Liver (tissue), 9 donors: ENCODE data around the gene THAP10. TPM values are rescaled to one million over a fixed set of nuclear protein-coding genes. Genes with fewer than 3 reads are reported as not detected.
A peak's percentile ranks its signal among the peaks of the same experiment; 100 is the strongest.

Experiments used
- DNase-seq: peaks from one replicate; pipeline ENCODE4 v3.0.0-alpha.2; 2017; ENCODE audit warnings: low spot score
- H3K27ac ChIP-seq, 2 donors: one replicate each; pipeline ENCODE4 v1.7.0; 2013; ENCODE audit warnings: inconsistent platforms in 2 of 2, low read length in 2 of 2, control low read depth in 1 of 2, low read depth in 1 of 2, mild to moderate bottlenecking in 1 of 2
- H3K27me3 ChIP-seq, 4 donors: one replicate each; pipeline versions ENCODE4 v1.6.1 to v1.7.0; 2013; ENCODE audit warnings: low read length in 3 of 4, inconsistent platforms in 1 of 4, mild to moderate bottlenecking in 1 of 4, moderate library complexity in 1 of 4; ENCODE audit not compliant: control insufficient read depth in 4 of 4, insufficient read depth in 4 of 4
- H3K36me3 ChIP-seq, 4 donors: one replicate each; pipeline versions ENCODE4 v1.6.1 to v1.7.0; 2013; ENCODE audit warnings: low read length in 3 of 4, mild to moderate bottlenecking in 3 of 4, low read depth in 1 of 4, moderate library complexity in 1 of 4; ENCODE audit not compliant: control insufficient read depth in 4 of 4, insufficient read depth in 3 of 4
- H3K4me1 ChIP-seq, 4 donors: one replicate each; pipeline versions ENCODE4 v1.6.1 to v1.7.0; 2013; ENCODE audit warnings: low read length in 3 of 4, mild to moderate bottlenecking in 3 of 4, moderate library complexity in 1 of 4; ENCODE audit not compliant: control insufficient read depth in 4 of 4, insufficient read depth in 4 of 4
- H3K4me3 ChIP-seq, 3 donors: one replicate each; pipeline versions ENCODE4 v1.6.1 to v1.7.0; 2013; ENCODE audit warnings: low read length in 3 of 3, control low read depth in 1 of 3, low read depth in 1 of 3, mild to moderate bottlenecking in 1 of 3
- H3K9ac ChIP-seq, 2 donors: one replicate each; pipeline ENCODE4 v1.7.0; 2013; ENCODE audit warnings: low read length in 2 of 2, mild to moderate bottlenecking in 2 of 2, moderate library complexity in 2 of 2, control low read depth in 1 of 2, low read depth in 1 of 2
- H3K9me3 ChIP-seq, 4 donors: one replicate each; pipeline versions ENCODE4 v1.6.1 to v1.7.0; 2013; ENCODE audit warnings: low read length in 3 of 4; ENCODE audit not compliant: control insufficient read depth in 4 of 4
- FOXA1 ChIP-seq: IDR thresholded peaks from 2 replicates; pipeline ENCODE4 v1.6.1; 2016; ENCODE audit warnings: antibody characterized with exemption
- FOXA2 ChIP-seq: IDR thresholded peaks from 2 replicates; pipeline ENCODE4 v1.6.1; 2016; ENCODE audit warnings: antibody characterized with exemption
- GABPA ChIP-seq, 2 donors: IDR thresholded peaks in 1 of 2; conservative IDR thresholded peaks in 1 of 2; 2 replicates each; pipeline ENCODE4 v1.6.1; 2016; ENCODE audit warnings: antibody characterized with exemption in 2 of 2, mild to moderate bottlenecking in 1 of 2, moderate library complexity in 1 of 2
- HNF4A ChIP-seq, 2 donors: conservative IDR thresholded peaks; 2 replicates each; pipeline ENCODE4 v1.6.1; 2016; ENCODE audit warnings: antibody characterized with exemption in 2 of 2, mild to moderate bottlenecking in 2 of 2
- HNF4G ChIP-seq: IDR thresholded peaks from 2 replicates; pipeline ENCODE4 v1.6.1; 2016; ENCODE audit warnings: antibody characterized with exemption
- JUND ChIP-seq, 2 donors: IDR thresholded peaks; 2 replicates each; pipeline ENCODE4 v1.6.1; 2016; ENCODE audit warnings: antibody characterized with exemption in 2 of 2
- RAD21 ChIP-seq, 2 donors: IDR thresholded peaks; 2 replicates each; pipeline ENCODE4 v1.6.1; 2016; ENCODE audit warnings: antibody characterized with exemption in 2 of 2, mild to moderate bottlenecking in 2 of 2
- RXRA ChIP-seq, 2 donors: IDR thresholded peaks; 2 replicates each; pipeline ENCODE4 v1.6.1; 2017 to 2018; ENCODE audit warnings: antibody characterized with exemption in 2 of 2, mild to moderate bottlenecking in 1 of 2
- TAF1 ChIP-seq: conservative IDR thresholded peaks from 2 replicates; pipeline ENCODE4 v1.6.1; 2016; ENCODE audit warnings: antibody characterized with exemption, mild to moderate bottlenecking
- YY1 ChIP-seq: IDR thresholded peaks from 2 replicates; pipeline ENCODE4 v1.6.1; 2016; ENCODE audit warnings: antibody characterized with exemption, mild to moderate bottlenecking
- WGBS: extraction: QIAGEN DNeasy Blood & Tissue Kit; methylation state at CpG from one replicate; pipeline ENCODE4 v1.1.7; 2013; 5-methylcytosine and 5-hydroxymethylcytosine counted together
- polyA plus RNA-seq, 2 donors: library from polyadenylated mRNA; stranded (reverse) in 1 of 2; unstranded in 1 of 2; fragments of 200-250 nt in 1 of 2; fragments of >200 nt in 1 of 2; fragmentation: Nextera tagmentation in 1 of 2; extraction: Ambion mirVana in 1 of 2; gene quantifications; one replicate each; pipeline versions ENCODE4 v1.2.1 to v1.2.3, GENCODE V29; 2013 to 2015
- total RNA-seq, 2 donors: library from RNA; depleted of rRNA; stranded (reverse); fragments of >200 nt; gene quantifications; one replicate each; pipeline ENCODE4 v1.2.3, GENCODE V29; 2014
- TF ChIP-seq, protein P1 (sequence below): IDR thresholded peaks from 2 replicates; pipeline ENCODE4 v1.6.1; 2016; ENCODE audit warnings: antibody characterized with exemption
- TF ChIP-seq, protein P2 (sequence below): IDR thresholded peaks from 2 replicates; pipeline ENCODE4 v1.6.1; 2016; ENCODE audit warnings: antibody characterized with exemption, mild to moderate bottlenecking
- TF ChIP-seq, protein P3 (sequence below): IDR thresholded peaks from 2 replicates; pipeline ENCODE4 v1.6.1; 2016; ENCODE audit warnings: antibody characterized with exemption
- TF ChIP-seq, protein P4 (sequence below): IDR thresholded peaks from 2 replicates; pipeline ENCODE4 v1.6.1; 2016; ENCODE audit warnings: antibody characterized with exemption
- donor health status: healthy.
- donor health status: healthy.
- donor health status: healthy.
- donor health status: healthy.
- donor health status: healthy.

The THAP10 gene
- total and polyA plus RNA-seq, 4 donors = 0.42 to 0.87 (median 0.73) TPM

DNA sequence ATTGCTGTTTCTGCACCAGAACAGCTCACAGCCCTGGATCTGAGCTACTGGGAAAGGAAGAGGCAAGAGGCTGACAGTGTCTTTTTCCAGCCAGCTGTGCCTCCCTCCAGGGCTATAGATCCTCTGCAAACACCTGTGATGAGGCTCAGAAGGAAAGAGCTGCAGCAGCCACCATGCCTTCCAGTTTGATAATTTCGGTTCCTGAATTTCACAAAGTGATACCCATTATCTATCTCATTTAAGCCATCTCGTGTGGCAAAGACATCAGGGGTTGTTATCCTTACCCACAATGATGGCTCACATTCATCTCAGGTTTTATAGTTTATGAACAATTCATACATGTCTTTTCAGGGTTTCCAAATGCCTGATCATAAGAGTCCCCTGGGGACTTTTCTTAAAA, 36.5 kb downstream of the THAP10 start:
- Histone ChIP-seq H3K9ac (no peak overlapping the region), H3K4me1 (peaks cover 3 to 10% (median 6%) of the 10 kb centered on the region in 4 donors), H3K4me3 (no peak overlapping the region), H3K36me3 (no peaks in the 10 kb centered on the region), H3K27ac (no peak overlapping the region), H3K9me3 (no peaks in the 10 kb centered on the region), H3K27me3 (no peaks in the 10 kb centered on the region)
- DNase-seq = no peak
- no peak for TF ChIP-seq GABPA (IDR thresholded peaks at IDR 0.05 in 1 of 2, conservative IDR thresholded peaks at IDR 0.05 in 1 of 2)
- no peak for TF ChIP-seq RAD21 (IDR thresholded peaks at IDR 0.05)
- TF ChIP-seq, protein P1, sequence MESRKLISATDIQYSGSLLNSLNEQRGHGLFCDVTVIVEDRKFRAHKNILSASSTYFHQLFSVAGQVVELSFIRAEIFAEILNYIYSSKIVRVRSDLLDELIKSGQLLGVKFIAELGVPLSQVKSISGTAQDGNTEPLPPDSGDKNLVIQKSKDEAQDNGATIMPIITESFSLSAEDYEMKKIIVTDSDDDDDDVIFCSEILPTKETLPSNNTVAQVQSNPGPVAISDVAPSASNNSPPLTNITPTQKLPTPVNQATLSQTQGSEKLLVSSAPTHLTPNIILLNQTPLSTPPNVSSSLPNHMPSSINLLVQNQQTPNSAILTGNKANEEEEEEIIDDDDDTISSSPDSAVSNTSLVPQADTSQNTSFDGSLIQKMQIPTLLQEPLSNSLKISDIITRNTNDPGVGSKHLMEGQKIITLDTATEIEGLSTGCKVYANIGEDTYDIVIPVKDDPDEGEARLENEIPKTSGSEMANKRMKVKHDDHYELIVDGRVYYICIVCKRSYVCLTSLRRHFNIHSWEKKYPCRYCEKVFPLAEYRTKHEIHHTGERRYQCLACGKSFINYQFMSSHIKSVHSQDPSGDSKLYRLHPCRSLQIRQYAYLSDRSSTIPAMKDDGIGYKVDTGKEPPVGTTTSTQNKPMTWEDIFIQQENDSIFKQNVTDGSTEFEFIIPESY = no peak
- WGBS = 83% methylated on average over 2 of the region's 2 CpGs

DNA sequence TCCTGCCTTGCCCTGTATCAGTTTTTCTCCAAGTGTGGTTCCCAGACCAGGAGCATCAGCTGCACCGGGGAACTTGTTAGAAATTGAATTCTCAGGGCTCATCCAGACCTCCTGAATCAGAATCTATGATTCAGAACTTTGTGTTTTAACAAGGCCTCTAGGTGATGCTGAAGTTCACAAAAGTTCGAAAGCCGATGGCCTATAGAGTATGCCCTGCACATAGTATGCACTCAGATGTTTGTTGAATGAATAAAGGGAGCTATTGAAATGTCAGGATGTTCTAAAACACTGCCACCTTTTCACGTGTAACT, 37.6 kb downstream of the THAP10 start:
- DNase-seq = no peak
- Histone ChIP-seq H3K4me1 (peaks cover 3 to 10% (median 6%) of the 10 kb centered on the region in 4 donors), H3K36me3 (no peaks in the 10 kb centered on the region), H3K27me3 (no peaks in the 10 kb centered on the region), H3K4me3 (no peak overlapping the region), H3K9me3 (no peaks in the 10 kb centered on the region), H3K9ac (no peak overlapping the region), H3K27ac (peak overlapping the region; percentile 33 to 58)
- 65% methylated on average over 4 of the region's 4 CpGs for WGBS
- TF ChIP-seq RAD21 (IDR thresholded peaks at IDR 0.05) (no peak), RXRA (IDR thresholded peaks at IDR 0.05) (peak in 1 of 2 donors; percentile 14), YY1 (no peak)
- TF ChIP-seq, protein P2, sequence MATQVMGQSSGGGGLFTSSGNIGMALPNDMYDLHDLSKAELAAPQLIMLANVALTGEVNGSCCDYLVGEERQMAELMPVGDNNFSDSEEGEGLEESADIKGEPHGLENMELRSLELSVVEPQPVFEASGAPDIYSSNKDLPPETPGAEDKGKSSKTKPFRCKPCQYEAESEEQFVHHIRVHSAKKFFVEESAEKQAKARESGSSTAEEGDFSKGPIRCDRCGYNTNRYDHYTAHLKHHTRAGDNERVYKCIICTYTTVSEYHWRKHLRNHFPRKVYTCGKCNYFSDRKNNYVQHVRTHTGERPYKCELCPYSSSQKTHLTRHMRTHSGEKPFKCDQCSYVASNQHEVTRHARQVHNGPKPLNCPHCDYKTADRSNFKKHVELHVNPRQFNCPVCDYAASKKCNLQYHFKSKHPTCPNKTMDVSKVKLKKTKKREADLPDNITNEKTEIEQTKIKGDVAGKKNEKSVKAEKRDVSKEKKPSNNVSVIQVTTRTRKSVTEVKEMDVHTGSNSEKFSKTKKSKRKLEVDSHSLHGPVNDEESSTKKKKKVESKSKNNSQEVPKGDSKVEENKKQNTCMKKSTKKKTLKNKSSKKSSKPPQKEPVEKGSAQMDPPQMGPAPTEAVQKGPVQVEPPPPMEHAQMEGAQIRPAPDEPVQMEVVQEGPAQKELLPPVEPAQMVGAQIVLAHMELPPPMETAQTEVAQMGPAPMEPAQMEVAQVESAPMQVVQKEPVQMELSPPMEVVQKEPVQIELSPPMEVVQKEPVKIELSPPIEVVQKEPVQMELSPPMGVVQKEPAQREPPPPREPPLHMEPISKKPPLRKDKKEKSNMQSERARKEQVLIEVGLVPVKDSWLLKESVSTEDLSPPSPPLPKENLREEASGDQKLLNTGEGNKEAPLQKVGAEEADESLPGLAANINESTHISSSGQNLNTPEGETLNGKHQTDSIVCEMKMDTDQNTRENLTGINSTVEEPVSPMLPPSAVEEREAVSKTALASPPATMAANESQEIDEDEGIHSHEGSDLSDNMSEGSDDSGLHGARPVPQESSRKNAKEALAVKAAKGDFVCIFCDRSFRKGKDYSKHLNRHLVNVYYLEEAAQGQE = no peak

DNA sequence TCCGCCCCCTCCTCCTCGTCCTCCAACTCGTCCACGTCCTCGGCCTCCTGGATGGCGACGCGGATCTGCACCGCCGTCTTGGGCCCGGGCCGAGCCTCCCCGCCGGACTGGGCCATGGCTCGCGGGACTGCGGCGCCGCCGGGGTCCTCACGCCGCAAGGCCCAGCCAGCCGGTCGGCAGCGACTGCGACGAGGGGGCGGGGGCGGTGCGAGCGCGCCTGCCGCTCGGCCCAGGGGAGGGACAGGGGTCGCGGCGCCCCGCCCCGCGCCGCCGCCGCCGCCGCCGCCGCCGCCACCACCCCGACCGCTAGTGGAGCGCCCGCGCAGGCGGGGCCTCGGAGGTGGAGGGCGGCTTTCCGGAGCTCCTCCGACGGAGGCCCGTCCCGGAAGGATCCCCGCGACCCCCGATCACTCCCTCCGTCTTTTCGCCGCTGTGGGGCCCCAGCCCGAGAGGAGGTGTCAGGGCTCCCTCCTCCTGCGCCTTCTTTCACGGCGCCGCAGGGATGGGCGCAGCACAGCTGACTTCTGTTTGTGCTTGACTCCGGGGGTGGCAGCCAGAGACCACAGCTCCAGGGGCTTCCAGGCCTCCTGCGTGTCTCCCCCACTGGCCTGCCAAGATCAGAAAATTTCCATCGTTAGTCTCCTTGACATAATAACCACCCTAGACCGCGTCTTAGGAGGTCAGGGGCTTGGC, 38.1 kb downstream of the THAP10 start, which contains the start of gene LARP6:
Gene LARP6 (minus strand): TSS at position 185 of the 693 bp plus-strand sequence. CDS start 69 bp downstream, at position 116.
- Histone ChIP-seq H3K4me1 (peaks cover 3 to 10% (median 6%) of the 10 kb centered on the region in 4 donors), H3K9me3 (no peaks in the 10 kb centered on the region), H3K36me3 (no peaks in the 10 kb centered on the region), H3K9ac (no peak within 1 kb of the TSS), H3K27me3 (no peaks in the 10 kb centered on the region), H3K4me3 (peak within 1 kb of the TSS; percentile 30 to 79 (median 53)), H3K27ac (peak within 1 kb of the TSS; percentile 33 to 58)
- no peak for DNase-seq
- WGBS = 3% methylated on average over 78 of the region's 78 CpGs
- TF ChIP-seq GABPA (IDR thresholded peaks at IDR 0.05 in 1 of 2, conservative IDR thresholded peaks at IDR 0.05 in 1 of 2) (no peak), YY1 (no peak), RAD21 (IDR thresholded peaks at IDR 0.05) (no peak), FOXA2 (no peak), HNF4A (conservative IDR thresholded peaks at IDR 0.05) (no peak), JUND (IDR thresholded peaks at IDR 0.05) (no peak), HNF4G (no peak), FOXA1 (no peak), TAF1 (no peak), RXRA (IDR thresholded peaks at IDR 0.05) (no peak)
- TF ChIP-seq, protein P3, sequence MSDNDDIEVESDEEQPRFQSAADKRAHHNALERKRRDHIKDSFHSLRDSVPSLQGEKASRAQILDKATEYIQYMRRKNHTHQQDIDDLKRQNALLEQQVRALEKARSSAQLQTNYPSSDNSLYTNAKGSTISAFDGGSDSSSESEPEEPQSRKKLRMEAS = no peak
- TF ChIP-seq, protein P4, sequence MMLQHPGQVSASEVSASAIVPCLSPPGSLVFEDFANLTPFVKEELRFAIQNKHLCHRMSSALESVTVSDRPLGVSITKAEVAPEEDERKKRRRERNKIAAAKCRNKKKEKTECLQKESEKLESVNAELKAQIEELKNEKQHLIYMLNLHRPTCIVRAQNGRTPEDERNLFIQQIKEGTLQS = no peak
- TF ChIP-seq, protein P2 = no peak
- TF ChIP-seq, protein P1 = no peak
